Measurements from ENCODE around the gene E4F1. TPM values are rescaled to one million over a fixed set of nuclear protein-coding genes. Genes with fewer than 3 reads are reported as not detected.

Gene E4F1
- total and polyA plus RNA-seq, 2 experiments from 2014 or later, result 27.7 to 55.4 TPM

GRCh38 chr16:2229632-2230250, 6.3 kb downstream of the E4F1 start:
- H3K27ac ChIP-seq, result no peak overlapping the region
- no peaks in the 10 kb centered on the region for H3K9me3 ChIP-seq (ENCODE audit: low read depth)
- DNase-seq (ENCODE audit: low read depth in 1 of 2, low spot score in 1 of 2), result no peak
- TF ChIP-seq CTCF (IDR thresholded peaks at IDR 0.05; ENCODE audit: low read depth, low read length), result no peak
- H3K4me1 ChIP-seq (ENCODE audit: low read depth), result no peaks in the 10 kb centered on the region
- H3K36me3 ChIP-seq, result peaks cover 38% of the 10 kb centered on the region
- H3K4me3 ChIP-seq, result no peak overlapping the region
- H3K27me3 ChIP-seq, result no peaks in the 10 kb centered on the region

- Histone ChIP-seq H3K4me3 (no peak overlapping the region), H3K4me1 (ENCODE audit: low read depth) (no peaks in the 10 kb centered on the region), H3K27ac (no peak overlapping the region), H3K36me3 (peaks cover 44% of the 10 kb centered on the region), H3K27me3 (no peaks in the 10 kb centered on the region), H3K9me3 (ENCODE audit: low read depth) (no peaks in the 10 kb centered on the region)
- DNase-seq (ENCODE audit: low read depth in 1 of 2, low spot score in 1 of 2), result no peak
- TF ChIP-seq CTCF (IDR thresholded peaks at IDR 0.05; ENCODE audit: low read depth, low read length), result no peak
These were observed 7.0 kb downstream of the E4F1 start for GRCh38 chr16:2230376-2230775.

GRCh38 chr16:2231016-2231931, 7.9 kb downstream of the E4F1 start:
- no peak for TF ChIP-seq CTCF (IDR thresholded peaks at IDR 0.05; ENCODE audit: low read depth, low read length)
- H3K27ac ChIP-seq, result no peak overlapping the region
- H3K4me1 ChIP-seq (ENCODE audit: low read depth), result peaks cover 2% of the 10 kb centered on the region
- H3K4me3 ChIP-seq, result no peak overlapping the region
- peaks cover 45% of the 10 kb centered on the region for H3K36me3 ChIP-seq
- DNase-seq (ENCODE audit: low read depth in 1 of 2, low spot score in 1 of 2), result no peak
- H3K27me3 ChIP-seq, result no peaks in the 10 kb centered on the region
- no peaks in the 10 kb centered on the region for H3K9me3 ChIP-seq (ENCODE audit: low read depth)

GRCh38 chr16:2232094-2232990, 9.0 kb downstream of the E4F1 start:
- TF ChIP-seq CTCF (IDR thresholded peaks at IDR 0.05; ENCODE audit: low read depth, low read length), result no peak

GRCh38 chr16:2233046-2233775, 9.8 kb downstream of the E4F1 start:
- peaks cover 45% of the 10 kb centered on the region for H3K36me3 ChIP-seq

More at GRCh38 chr16:2232094-2232990, 9.0 kb downstream of the E4F1 start:
- H3K36me3 ChIP-seq, result peaks cover 45% of the 10 kb centered on the region
- no peak for DNase-seq (ENCODE audit: low read depth in 1 of 2, low spot score in 1 of 2)
- H3K27me3 ChIP-seq, result peaks cover 8% of the 10 kb centered on the region
- no peak overlapping the region for H3K27ac ChIP-seq
- H3K9me3 ChIP-seq (ENCODE audit: low read depth), result no peaks in the 10 kb centered on the region
- peaks cover 8% of the 10 kb centered on the region for H3K4me1 ChIP-seq (ENCODE audit: low read depth)
- no peak overlapping the region for H3K4me3 ChIP-seq

More at GRCh38 chr16:2233046-2233775, 9.8 kb downstream of the E4F1 start:
- no peak for DNase-seq (ENCODE audit: low read depth in 1 of 2, low spot score in 1 of 2)
- H3K27me3 ChIP-seq, result peaks cover 15% of the 10 kb centered on the region
- no peak overlapping the region for H3K27ac ChIP-seq
- no peak overlapping the region for H3K4me3 ChIP-seq
- TF ChIP-seq CTCF (IDR thresholded peaks at IDR 0.05; ENCODE audit: low read depth, low read length), result no peak
- H3K9me3 ChIP-seq (ENCODE audit: low read depth), result no peaks in the 10 kb centered on the region
- H3K4me1 ChIP-seq (ENCODE audit: low read depth), result peaks cover 8% of the 10 kb centered on the region

All from cardiac muscle cell (in vitro differentiated cells and primary cell).